Measurements from ENCODE around the gene TP53BP1. TPM values are rescaled to one million over a fixed set of nuclear protein-coding genes. Genes with fewer than 3 reads are reported as not detected.

TP53BP1 gene
- total and polyA plus RNA-seq, 3 donors from 2014 or later = 50.0 to 133 (median 112) TPM

DNA sequence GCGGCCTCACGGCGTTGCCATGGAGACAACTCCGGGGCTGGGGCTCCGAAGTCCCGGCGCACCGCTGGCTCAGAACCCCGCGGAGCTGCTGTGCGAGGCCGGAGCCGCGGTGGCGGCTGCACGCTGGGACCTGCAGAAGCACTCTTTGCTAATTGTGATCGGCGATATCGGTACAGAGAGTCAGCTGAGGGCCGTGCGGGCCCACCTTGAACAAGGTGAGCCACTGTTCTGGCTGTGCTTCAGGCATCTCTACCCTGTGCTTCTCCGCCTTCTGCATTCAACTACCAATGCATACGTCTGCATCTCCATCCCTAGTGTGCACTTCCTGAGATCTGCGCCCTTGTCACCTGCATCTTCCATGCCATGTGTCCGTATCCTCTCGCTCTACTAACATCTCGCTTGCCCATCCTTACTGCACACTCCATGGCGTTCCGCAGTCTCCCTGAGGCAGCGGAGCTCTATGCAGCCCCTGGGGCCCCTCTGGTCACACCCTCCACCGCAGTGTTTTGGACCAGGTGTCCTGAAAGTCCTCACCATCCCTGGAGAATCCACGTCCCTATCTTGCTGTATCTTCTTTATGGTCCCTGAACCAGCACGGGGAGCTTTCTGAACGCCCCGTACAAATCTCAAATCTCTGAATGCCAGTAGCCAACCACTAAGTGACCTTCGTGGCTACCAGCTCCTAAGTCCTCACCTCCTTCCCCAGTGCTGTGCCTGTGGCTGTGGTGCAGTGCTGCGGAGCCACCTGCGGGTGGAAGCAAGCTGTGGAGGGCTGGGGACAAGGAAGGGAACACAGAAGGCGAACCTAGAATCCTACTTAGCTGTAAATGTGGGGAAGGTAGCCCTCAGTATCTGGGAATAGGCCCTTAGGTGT is 18.3 kb upstream of the TP53BP1 start:
- Histone ChIP-seq H3K27ac (peak overlapping the region; percentile 51 to 81), H3K4me3 (peak overlapping the region; percentile 62 to 70), H3K4me1 (peaks cover 35% of the 10 kb centered on the region), H3K9me3 (no peaks in the 10 kb centered on the region), H3K27me3 (no peaks in the 10 kb centered on the region), H3K36me3 (ENCODE audit: low read depth, missing control alignments) (no peaks in the 10 kb centered on the region)
- intact Hi-C loops (cut with DNase I; ENCODE audit: low total_unique reads) = no loop called here
- TF ChIP-seq POLR2A (IDR thresholded peaks at IDR 0.05) = no peak
- TF ChIP-seq, protein P1, sequence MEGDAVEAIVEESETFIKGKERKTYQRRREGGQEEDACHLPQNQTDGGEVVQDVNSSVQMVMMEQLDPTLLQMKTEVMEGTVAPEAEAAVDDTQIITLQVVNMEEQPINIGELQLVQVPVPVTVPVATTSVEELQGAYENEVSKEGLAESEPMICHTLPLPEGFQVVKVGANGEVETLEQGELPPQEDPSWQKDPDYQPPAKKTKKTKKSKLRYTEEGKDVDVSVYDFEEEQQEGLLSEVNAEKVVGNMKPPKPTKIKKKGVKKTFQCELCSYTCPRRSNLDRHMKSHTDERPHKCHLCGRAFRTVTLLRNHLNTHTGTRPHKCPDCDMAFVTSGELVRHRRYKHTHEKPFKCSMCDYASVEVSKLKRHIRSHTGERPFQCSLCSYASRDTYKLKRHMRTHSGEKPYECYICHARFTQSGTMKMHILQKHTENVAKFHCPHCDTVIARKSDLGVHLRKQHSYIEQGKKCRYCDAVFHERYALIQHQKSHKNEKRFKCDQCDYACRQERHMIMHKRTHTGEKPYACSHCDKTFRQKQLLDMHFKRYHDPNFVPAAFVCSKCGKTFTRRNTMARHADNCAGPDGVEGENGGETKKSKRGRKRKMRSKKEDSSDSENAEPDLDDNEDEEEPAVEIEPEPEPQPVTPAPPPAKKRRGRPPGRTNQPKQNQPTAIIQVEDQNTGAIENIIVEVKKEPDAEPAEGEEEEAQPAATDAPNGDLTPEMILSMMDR (IDR thresholded peaks at IDR 0.05) = peak in 1 of 3 experiments; percentile 32
- WGBS, 2 donors = 5 to 10% methylated on average over 20 to 35 of the region's 39 CpGs
- peak; percentile 66 for DNase-seq

DNA sequence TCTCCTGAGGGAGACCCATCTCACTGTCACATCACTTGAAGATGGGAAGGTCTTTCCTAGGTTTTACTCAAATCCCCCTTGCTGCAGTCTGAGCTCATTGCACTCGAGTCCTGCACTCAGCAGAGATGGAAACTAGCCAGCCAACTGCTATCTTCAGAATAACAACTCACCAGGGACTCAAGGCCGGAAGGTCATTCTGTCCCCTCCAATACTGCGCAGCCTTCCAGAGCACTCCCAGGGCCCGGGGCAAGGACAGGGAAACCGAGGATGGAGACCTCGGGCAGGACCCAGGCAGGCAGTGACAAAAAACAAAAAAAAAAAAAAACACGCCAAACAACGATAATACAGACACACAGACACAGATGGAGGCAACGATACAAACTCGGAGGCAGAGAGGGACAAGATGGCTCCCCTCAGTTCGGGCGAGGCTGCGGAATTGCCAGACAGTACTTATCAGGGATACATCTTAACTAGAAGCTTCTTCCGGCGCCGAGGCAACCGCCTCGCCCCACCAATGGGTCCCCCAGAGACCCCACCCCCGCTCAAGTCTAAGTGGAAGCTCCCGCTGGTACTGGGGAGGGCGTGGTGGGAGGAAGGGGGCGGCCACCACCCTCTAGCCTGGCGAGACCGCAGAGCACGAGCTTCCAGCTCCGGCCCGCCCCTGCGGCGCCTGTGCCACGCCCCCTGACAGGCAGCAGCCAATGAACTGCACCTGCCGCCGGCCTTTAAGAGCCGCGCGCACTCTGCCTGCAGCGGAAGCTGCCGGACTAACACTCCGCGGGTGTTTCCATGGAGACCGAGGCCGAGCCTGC is 17.4 kb upstream of the TP53BP1 start:
- TF ChIP-seq, protein P1 (IDR thresholded peaks at IDR 0.05) = peak in 1 of 3 experiments; percentile 42
- TF ChIP-seq POLR2A (IDR thresholded peaks at IDR 0.05) = peak; percentile 27
- 1% methylated on average over 21 to 28 of the region's 41 CpGs for WGBS, 2 donors
- Histone ChIP-seq H3K27me3 (no peaks in the 10 kb centered on the region), H3K9me3 (no peaks in the 10 kb centered on the region), H3K36me3 (ENCODE audit: low read depth, missing control alignments) (no peaks in the 10 kb centered on the region), H3K27ac (peak overlapping the region; percentile 81 to 96), H3K4me3 (peak overlapping the region; percentile 62 to 70), H3K4me1 (peaks cover 29% of the 10 kb centered on the region)
- peak; percentile 99 for DNase-seq
- intact Hi-C loops (cut with DNase I; ENCODE audit: low total_unique reads) = no loop called here

DNA sequence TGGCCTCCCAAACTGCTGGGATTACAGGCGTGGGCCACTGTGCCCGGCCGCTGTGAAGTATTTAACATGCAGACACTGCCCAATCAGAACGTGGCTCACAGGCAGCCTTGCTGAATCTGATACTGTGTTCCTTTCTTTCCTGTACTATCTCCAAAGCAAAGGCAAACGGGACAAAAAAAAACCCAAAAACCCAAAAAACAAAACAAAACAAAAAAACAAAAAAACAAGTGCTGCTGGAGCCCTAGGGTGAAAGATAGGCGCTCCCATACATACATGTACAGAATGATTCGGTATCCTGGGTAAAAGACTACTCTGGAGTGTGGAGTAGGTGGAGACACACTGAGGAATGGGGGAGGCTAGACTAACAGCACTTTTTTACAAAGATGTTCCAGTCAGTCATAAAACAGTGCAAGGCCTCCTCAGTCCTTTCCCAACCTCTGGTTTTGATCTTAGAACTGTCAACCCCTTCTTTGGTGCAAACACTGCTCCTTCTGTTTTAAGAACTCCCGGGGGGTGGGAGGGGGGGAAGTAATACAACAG is 16.8 kb upstream of the TP53BP1 start:
- DNase-seq = peak; percentile 80
- 9 to 16% methylated on average over 8 of the region's 8 CpGs for WGBS, 2 donors
- intact Hi-C loops (cut with DNase I; ENCODE audit: low total_unique reads) = no loop called here

DNA sequence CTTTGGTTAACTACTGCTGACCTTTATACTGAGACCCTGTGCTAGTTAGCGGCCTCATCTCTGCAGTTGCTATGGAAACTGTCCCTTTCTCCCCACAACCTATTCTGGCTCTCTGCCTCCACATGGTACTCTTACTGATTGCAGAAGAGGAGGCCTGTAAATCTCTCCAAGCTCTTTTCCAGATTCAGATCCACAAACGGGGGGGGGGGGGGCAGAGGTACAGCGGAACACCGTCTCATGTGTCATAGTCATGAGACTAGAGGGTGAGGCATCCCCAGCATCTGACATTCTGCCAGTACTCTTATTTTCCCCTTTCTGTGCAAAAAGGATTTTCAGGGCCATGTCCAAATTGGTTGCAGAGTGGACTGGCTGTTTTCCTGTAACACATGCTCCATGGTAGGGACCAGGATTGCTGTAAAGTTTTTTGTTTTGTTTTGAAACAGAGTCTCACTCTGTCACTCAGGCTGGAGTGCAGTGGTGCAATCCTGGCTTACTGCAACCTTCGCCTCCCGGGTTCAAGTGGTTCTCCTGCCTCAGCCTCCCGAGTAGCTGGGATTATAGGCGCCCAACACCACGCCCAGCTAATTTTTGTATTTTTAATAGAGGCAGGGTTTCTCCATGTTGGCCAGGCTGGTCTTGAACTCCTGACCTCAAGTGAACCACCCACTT is 16.2 kb upstream of the TP53BP1 start:
- peak; percentile 38 for DNase-seq
- no peak for TF ChIP-seq POLR2A (IDR thresholded peaks at IDR 0.05)
- TF ChIP-seq, protein P1 (IDR thresholded peaks at IDR 0.05) = no peak
- H3K27ac ChIP-seq = peak overlapping the region; percentile 81 to 96
- no peaks in the 10 kb centered on the region for H3K27me3 ChIP-seq
- H3K4me1 ChIP-seq = peaks cover 29% of the 10 kb centered on the region
- 19 to 25% methylated on average over 9 of the region's 9 CpGs for WGBS, 2 donors
- no peaks in the 10 kb centered on the region for H3K36me3 ChIP-seq (ENCODE audit: low read depth, missing control alignments)
- no peak overlapping the region for H3K4me3 ChIP-seq
- intact Hi-C loops (cut with DNase I; ENCODE audit: low total_unique reads) = no loop called here
- H3K9me3 ChIP-seq = no peaks in the 10 kb centered on the region

More for the DNA sequence above, 16.8 kb upstream of the TP53BP1 start:
- H3K4me3 ChIP-seq = peak overlapping the region; percentile 62 to 70
- H3K9me3 ChIP-seq = no peaks in the 10 kb centered on the region
- H3K4me1 ChIP-seq = peaks cover 29% of the 10 kb centered on the region
- no peak for TF ChIP-seq POLR2A (IDR thresholded peaks at IDR 0.05)
- TF ChIP-seq, protein P1 (IDR thresholded peaks at IDR 0.05) = no peak
- no peaks in the 10 kb centered on the region for H3K36me3 ChIP-seq (ENCODE audit: low read depth, missing control alignments)
- peak overlapping the region; percentile 81 to 96 for H3K27ac ChIP-seq
- H3K27me3 ChIP-seq = no peaks in the 10 kb centered on the region

Measured in testis (tissue), 3 donors.